Measurements from ENCODE around the gene RIPOR1. TPM values are rescaled to one million over a fixed set of nuclear protein-coding genes. Genes with fewer than 3 reads are reported as not detected.
"Not testable (repeated sequence)": the region's sequence is repeated elsewhere in the genome, so short reads cannot be mapped to it uniquely, and the experiment has no call there.

RIPOR1 gene
- total RNA-seq, 4 donors from 2014 or later = 19.3 to 28.6 (median 23.6) TPM

- WGBS, 2 donors = 89 to 93% methylated on average over 12 of the region's 12 CpGs
- intact Hi-C loops (cut with DNase I; ENCODE audit: low total_unique reads) = no loop called here
- TF ChIP-seq CTCF (IDR thresholded peaks at IDR 0.05) = no peak
- TF ChIP-seq POLR2A (IDR thresholded peaks at IDR 0.05) = no peak
- DNase-seq (ENCODE audit: low spot score in 2 of 2) = no peak
- no peak overlapping the region for H3K4me3 ChIP-seq (ENCODE audit: low read depth, poor library complexity, severe bottlenecking)
Measured at GRCh38 chr16:67483731-67484525, 44.7 kb upstream of the RIPOR1 start.

GRCh38 chr16:67486805-67487204 lies 41.8 kb upstream of the RIPOR1 start:
- no peak overlapping the region for H3K4me3 ChIP-seq (ENCODE audit: low read depth, poor library complexity, severe bottlenecking)
- no peak for TF ChIP-seq POLR2A (IDR thresholded peaks at IDR 0.05)
- no peak for TF ChIP-seq CTCF (IDR thresholded peaks at IDR 0.05)
- no peak for DNase-seq (ENCODE audit: low spot score in 2 of 2)
- 73 to 74% methylated on average over 3 of the region's 3 CpGs for WGBS, 2 donors
- intact Hi-C loops (cut with DNase I; ENCODE audit: low total_unique reads) = no loop called here

GRCh38 chr16:67487561-67487960 lies 41.1 kb upstream of the RIPOR1 start:
- intact Hi-C loops (cut with DNase I; ENCODE audit: low total_unique reads); DNase-seq (ENCODE audit: low spot score in 2 of 2); H3K4me3 ChIP-seq (ENCODE audit: low read depth, poor library complexity, severe bottlenecking): not testable (repeated sequence)
- 87 to 95% methylated on average over 4 of the region's 4 CpGs for WGBS, 2 donors

GRCh38 chr16:67489401-67490083 lies 39.1 kb upstream of the RIPOR1 start:
- WGBS, 2 donors = 76 to 81% methylated on average over 4 of the region's 4 CpGs
- no peak for DNase-seq (ENCODE audit: low spot score in 2 of 2)
- intact Hi-C loops (cut with DNase I; ENCODE audit: low total_unique reads) = no loop called here
- H3K4me3 ChIP-seq (ENCODE audit: low read depth, poor library complexity, severe bottlenecking) = no peak overlapping the region
- TF ChIP-seq POLR2A (IDR thresholded peaks at IDR 0.05) (no peak), CTCF (IDR thresholded peaks at IDR 0.05) (no peak)

- intact Hi-C loops (cut with DNase I; ENCODE audit: low total_unique reads) = no loop called here
- no peak for DNase-seq (ENCODE audit: low spot score in 2 of 2)
- no peak overlapping the region for H3K4me3 ChIP-seq (ENCODE audit: low read depth, poor library complexity, severe bottlenecking)
- TF ChIP-seq POLR2A (IDR thresholded peaks at IDR 0.05) = no peak
- WGBS, 2 donors = 85 to 87% methylated on average over 8 of the region's 8 CpGs
Measured at GRCh38 chr16:67490335-67491096, 38.1 kb upstream of the RIPOR1 start.

- TF ChIP-seq CTCF (IDR thresholded peaks at IDR 0.05) = no peak
- TF ChIP-seq POLR2A (IDR thresholded peaks at IDR 0.05) = no peak
- no peak for DNase-seq (ENCODE audit: low spot score in 2 of 2)
- intact Hi-C loops (cut with DNase I; ENCODE audit: low total_unique reads) = no loop called here
- WGBS, 2 donors = 43 to 50% methylated on average over 3 to 4 of the region's 4 CpGs
- H3K4me3 ChIP-seq (ENCODE audit: low read depth, poor library complexity, severe bottlenecking) = no peak overlapping the region
Measured at GRCh38 chr16:67499106-67499505, 29.5 kb upstream of the RIPOR1 start.
